Stimulated activated CD8-positive, alpha-beta memory T cell treated with anti-CD3 and anti-CD28 coated beads, Interleukin-4, amount 100 ng/mL, for 4 hours (primary cell): ENCODE data around the gene PCDH10.
"Not testable (repeated sequence)": the region's sequence is repeated elsewhere in the genome, so short reads cannot be mapped to it uniquely, and the experiment has no call there.

Experiments
- DNase-seq, 2 donors: peaks; one replicate each; pipeline ENCODE4 v3.0.0-alpha.2; 2020; ENCODE audit warnings: low read depth in 2 of 2, low spot score in 1 of 2

The PCDH10 gene

GRCh38 chr4:133240451-133240850 lies 91.4 kb downstream of the PCDH10 start:
- not testable (repeated sequence) for DNase-seq
